Measurements from ENCODE around the gene TNS3. TPM values are rescaled to one million over a fixed set of nuclear protein-coding genes. Genes with fewer than 3 reads are reported as not detected.

The TNS3 gene
- polyA plus RNA-seq, 3 donors: 5.2 to 30.3 (median 7.9) TPM

GRCh38 chr7:47225387-47226131 is 356.4 kb downstream of the TNS3 start:
- Mint-ChIP-seq H3K36me3 (no peaks in the 10 kb centered on the region), H3K9me3 (peaks cover 0 to 7% (median 0%) of the 10 kb centered on the region in 7 donors), H3K4me3 (no peak overlapping the region), H3K4me1 (peaks cover 18% of the 10 kb centered on the region), H3K27me3 (ENCODE audit: low read depth in 3 of 3) (peaks cover 0 to 6% (median 6%) of the 10 kb centered on the region in 3 donors), H3K27ac (peak overlapping the region in 5 of 7 donors; percentile 5 to 86 (median 50))
- H3K79me2 ChIP-seq (ENCODE audit: insufficient read depth, low read length): no peaks in the 10 kb centered on the region
- H3K27me3 ChIP-seq (ENCODE audit: control insufficient read depth in 2 of 2, insufficient read depth in 2 of 2, low read length in 2 of 2): no peaks in the 10 kb centered on the region
- H3K4me2 ChIP-seq (replicated peaks; ENCODE audit: extremely low read depth, low read length, poor library complexity, severe bottlenecking): no peak overlapping the region
- no CpG with 5 or more reads among the region's 3 CpGs for WGBS (ENCODE audit: insufficient coverage)
- H3K4me1 ChIP-seq (ENCODE audit: control insufficient read depth in 1 of 2, insufficient read depth in 2 of 2, low read length in 2 of 2): peaks cover 9 to 19% of the 10 kb centered on the region in 2 donors
- intact Hi-C loops (cut with micrococcal nuclease): no loop called here
- no peak overlapping the region for H3K4me3 ChIP-seq (replicated peaks in 1 of 3; ENCODE audit: low read depth in 2 of 3, low read length in 3 of 3)
- no peaks in the 10 kb centered on the region for H3K9me3 ChIP-seq (replicated peaks in 1 of 2; ENCODE audit: control insufficient read depth in 1 of 2, insufficient read depth in 1 of 2, low read length in 2 of 2)
- H3K36me3 ChIP-seq (replicated peaks in 1 of 2; ENCODE audit: control insufficient read depth in 1 of 2, insufficient read depth in 2 of 2, low read length in 2 of 2): no peaks in the 10 kb centered on the region
- no peak overlapping the region for H3K27ac ChIP-seq (ENCODE audit: low read depth in 1 of 2, low read length in 2 of 2)
- no peak for TF ChIP-seq CTCF (IDR thresholded peaks at IDR 0.05)
- peak; percentile 7 to 74 (median 13) for DNase-seq
- no peaks in the 10 kb centered on the region for H4K20me1 ChIP-seq (ENCODE audit: insufficient read depth, low read length)
- no peak overlapping the region for H2AFZ ChIP-seq (ENCODE audit: insufficient read depth, low read depth, low read length, poor library complexity, severe bottlenecking)
- H3K9ac ChIP-seq (ENCODE audit: insufficient read depth, low read length, poor library complexity, severe bottlenecking): no peak overlapping the region

All from CD14-positive monocyte (primary cell).